SIG-M5 (cell line): Measurements from ENCODE around the gene DNAH1.

ENCODE experiments used
- DNase-seq: peaks from one replicate; lab custom pipeline; 2025; lab: John Stamatoyannopoulos, UW

The DNAH1 gene

GRCh38 chr3:52391096-52391495 is 75.0 kb downstream of the DNAH1 start:
- no peak for DNase-seq

DNA sequence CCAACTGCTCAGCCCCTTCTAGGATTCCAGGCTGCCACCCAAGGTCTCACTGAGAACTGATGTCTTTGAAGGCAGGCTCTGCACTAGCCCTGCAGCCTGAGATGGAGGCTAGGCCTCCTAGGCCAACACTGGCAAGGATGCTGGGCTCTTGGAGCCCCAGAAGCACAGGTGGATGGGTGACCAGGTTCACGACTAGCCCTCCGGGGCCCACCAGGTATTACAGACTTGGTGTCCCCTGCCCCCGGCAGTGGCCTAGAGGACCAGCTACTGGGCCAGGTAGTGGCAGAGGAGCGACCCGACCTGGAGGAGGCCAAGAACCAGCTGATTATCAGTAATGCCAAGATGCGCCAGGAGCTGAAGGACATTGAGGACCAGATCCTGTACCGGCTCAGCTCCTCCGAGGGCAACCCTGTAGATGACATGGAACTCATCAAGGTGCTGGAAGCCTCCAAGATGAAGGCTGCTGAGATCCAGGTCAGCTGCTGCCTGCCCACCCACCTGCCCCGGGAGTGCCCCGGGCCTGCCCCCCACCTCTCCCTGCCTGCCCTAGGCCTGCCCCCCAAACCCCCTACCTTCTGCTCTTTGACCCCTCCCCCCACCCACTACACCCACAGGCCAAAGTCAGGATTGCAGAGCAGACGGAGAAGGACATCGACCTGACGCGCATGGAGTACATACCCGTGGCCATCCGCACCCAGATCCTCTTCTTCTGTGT is 76.3 kb downstream of the DNAH1 start:
- DNase-seq = no peak

- DNase-seq = no peak
These were observed 77.2 kb downstream of the DNAH1 start for GRCh38 chr3:52393131-52393807.

GRCh38 chr3:52393959-52394670 is 78.0 kb downstream of the DNAH1 start:
- no peak for DNase-seq

GRCh38 chr3:52394751-52395502 is 78.8 kb downstream of the DNAH1 start:
- no peak for DNase-seq

DNA sequence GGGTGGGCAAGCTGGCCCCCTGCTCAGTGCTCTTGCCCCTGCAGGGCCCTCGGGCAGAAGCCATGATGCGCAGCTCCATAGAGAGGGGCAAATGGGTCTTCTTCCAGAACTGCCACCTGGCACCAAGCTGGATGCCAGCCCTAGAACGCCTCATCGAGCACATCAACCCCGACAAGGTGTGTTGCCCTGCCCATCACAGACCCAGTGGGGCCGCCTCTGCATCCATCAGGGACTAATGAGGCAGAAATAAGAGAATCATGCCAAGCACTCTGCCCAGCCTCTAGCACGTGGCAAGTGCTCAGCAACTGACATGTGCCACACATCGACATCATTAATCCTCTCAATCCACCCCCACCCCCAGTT is 79.4 kb downstream of the DNAH1 start:
- DNase-seq = no peak

- DNase-seq = no peak
These were observed 80.1 kb downstream of the DNAH1 start for GRCh38 chr3:52396011-52396906.

DNA sequence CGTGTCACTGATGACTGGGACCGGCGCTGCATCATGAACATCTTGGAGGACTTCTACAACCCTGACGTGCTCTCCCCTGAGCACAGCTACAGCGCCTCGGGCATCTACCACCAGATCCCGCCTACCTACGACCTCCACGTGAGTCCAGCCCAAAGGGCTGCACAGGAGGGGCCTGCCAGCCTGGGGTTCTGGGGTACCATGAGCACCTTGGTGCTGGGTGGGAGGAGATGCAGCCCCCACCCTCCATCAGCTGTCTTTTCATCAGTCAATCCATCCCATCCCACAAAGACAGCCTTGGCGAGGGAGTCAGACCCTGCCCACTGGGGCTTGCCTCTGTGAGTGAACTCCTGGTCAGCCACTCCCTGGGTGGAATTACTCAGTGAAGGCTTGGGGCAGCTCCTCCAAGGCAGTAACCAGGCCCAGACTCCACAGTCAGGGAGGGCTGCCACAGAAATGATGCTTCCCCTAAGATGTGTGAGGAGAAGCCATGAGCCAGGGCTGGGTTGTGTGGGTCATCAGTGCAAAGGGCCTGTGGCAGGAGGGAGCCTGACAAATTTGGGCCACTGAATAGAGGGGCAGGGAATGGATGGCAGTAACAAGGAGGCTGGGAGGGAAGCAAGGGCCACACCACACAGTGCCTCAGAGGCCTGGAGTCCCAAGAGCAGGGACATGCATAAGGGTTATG is 80.9 kb downstream of the DNAH1 start:
- no peak for DNase-seq

- no peak for DNase-seq
These were observed 81.7 kb downstream of the DNAH1 start for GRCh38 chr3:52397676-52398399.

- no peak for DNase-seq
These were observed 82.6 kb downstream of the DNAH1 start for GRCh38 chr3:52398670-52399081.

- no peak for DNase-seq
These were observed 83.0 kb downstream of the DNAH1 start for GRCh38 chr3:52399131-52399530.

DNA sequence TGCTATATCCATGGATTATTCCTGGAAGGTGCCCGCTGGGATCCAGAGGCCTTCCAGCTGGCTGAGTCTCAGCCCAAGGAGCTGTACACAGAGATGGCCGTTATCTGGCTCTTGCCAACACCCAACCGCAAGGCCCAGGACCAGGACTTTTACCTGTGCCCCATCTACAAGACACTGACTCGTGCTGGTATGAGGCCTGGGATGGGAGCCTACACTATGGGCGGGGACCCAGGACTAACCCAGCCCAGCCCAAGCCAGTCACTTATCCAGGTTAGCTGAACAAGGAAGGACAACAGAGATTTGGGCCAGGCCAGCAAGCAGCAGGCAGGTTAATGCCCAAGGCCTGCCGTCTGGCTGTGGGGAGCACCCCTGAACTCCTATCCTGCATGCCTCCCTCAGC is 83.5 kb downstream of the DNAH1 start:
- no peak for DNase-seq

- no peak for DNase-seq
These were observed 84.2 kb downstream of the DNAH1 start for GRCh38 chr3:52400275-52400793.

DNA sequence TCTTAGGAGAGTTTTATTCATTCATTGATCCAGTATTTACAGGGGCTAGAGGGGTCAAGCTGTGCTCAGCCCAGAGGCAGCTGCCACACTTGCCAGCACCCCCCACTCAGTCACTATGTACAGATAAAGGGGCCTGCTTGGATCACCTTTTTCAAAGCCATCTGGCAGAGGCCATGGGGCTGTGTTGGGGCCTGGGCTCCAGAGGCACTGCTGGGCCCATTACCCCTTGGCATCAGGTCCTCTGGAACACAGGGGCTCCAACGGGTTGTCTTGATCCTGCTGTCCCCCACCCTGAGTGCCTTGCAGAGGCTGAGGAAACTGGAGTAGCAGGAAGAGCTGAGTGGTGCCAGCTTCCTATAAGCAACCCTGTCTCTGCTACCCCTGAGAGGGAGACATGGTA is 84.9 kb downstream of the DNAH1 start:
- no peak for DNase-seq

GRCh38 chr3:52401551-52401950 is 85.4 kb downstream of the DNAH1 start:
- DNase-seq = no peak

DNA sequence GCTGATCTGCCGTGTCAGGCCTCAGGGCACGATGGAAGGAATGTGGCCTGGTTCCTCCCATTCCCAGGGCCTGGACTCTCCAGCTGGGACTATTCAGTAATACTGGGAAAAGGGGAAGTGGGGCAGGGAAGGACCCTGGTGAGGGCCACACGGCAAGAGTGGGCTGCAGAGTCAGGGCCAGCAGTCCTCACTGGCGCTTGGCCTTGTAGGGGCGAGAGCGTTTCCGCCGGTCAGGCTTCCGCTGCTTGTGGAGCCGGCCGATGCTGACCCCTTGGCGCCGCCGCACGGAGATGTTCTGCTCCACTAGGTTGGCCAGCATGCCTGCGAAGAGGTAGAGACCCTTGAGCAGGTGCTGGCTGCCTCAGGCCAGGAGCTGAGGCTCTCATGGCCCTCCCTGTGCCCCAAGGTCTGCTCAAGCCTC is 86.0 kb downstream of the DNAH1 start:
- DNase-seq = no peak

DNA sequence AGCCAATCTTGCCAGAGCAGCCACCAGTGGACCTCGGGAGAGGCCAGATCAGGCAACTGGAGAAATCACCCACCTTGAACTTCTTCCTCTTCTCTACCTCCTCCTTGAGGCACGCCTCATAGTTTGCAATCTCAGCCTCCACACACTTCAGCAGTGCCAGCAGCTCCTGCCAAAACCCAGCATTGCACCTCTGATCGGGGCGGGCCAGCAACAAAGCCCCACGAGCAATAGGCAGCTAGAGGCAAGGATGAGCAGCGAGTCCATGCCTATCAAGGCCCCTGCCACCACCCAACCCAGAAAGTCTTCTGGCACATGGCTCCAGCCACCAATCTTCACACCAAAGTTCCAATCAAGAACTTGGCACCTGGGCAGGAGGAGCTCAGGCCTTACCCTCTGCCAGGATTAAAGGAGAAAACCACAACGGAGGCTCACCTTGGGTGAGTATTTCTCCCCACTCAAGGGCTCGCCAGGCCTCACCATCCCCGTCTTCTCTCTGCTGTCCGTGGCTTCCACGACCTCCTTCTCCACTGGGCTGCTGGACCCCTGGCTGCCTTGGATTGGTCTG is 86.7 kb downstream of the DNAH1 start:
- DNase-seq = no peak

GRCh38 chr3:52403271-52403841 is 87.2 kb downstream of the DNAH1 start:
- no peak for DNase-seq

GRCh38 chr3:52403955-52404354 is 87.8 kb downstream of the DNAH1 start:
- no peak for DNase-seq
